Measurements from ENCODE around the gene MYMK. TPM values are rescaled to one million over a fixed set of nuclear protein-coding genes. Genes with fewer than 3 reads are reported as not detected.

The MYMK gene
- total RNA-seq, 4 donors from 2014 or later = not detected

- DNase-seq (ENCODE audit: low spot score) (no peak), ATAC-seq (ENCODE audit: low FRiP score) (no peak)
- TF ChIP-seq, protein P1, sequence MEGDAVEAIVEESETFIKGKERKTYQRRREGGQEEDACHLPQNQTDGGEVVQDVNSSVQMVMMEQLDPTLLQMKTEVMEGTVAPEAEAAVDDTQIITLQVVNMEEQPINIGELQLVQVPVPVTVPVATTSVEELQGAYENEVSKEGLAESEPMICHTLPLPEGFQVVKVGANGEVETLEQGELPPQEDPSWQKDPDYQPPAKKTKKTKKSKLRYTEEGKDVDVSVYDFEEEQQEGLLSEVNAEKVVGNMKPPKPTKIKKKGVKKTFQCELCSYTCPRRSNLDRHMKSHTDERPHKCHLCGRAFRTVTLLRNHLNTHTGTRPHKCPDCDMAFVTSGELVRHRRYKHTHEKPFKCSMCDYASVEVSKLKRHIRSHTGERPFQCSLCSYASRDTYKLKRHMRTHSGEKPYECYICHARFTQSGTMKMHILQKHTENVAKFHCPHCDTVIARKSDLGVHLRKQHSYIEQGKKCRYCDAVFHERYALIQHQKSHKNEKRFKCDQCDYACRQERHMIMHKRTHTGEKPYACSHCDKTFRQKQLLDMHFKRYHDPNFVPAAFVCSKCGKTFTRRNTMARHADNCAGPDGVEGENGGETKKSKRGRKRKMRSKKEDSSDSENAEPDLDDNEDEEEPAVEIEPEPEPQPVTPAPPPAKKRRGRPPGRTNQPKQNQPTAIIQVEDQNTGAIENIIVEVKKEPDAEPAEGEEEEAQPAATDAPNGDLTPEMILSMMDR (IDR thresholded peaks at IDR 0.05) = no peak
Observed at GRCh38 chr9:133474853-133475252, 49.9 kb downstream of the MYMK start.

DNA sequence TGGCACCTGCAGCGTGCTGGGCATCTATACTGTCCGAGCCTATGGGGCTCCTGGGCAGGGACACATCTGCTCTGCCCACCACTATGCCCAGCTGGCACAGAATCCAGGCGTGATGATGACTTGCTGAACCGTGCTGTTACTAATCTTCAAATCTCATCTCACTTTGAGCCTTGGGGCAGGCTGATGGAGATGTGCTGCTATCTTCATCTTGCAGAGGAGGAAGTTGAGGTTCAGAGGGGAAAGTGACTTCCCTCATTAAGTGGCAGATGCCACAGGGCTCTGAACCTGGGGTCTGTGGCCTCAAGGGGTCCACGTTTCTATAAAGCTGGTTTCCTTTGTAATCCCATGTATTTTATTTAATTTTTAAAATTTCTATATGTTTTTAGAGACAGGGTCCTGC is 50.5 kb downstream of the MYMK start:
- DNase-seq (ENCODE audit: low spot score) (no peak), ATAC-seq (ENCODE audit: low FRiP score) (no peak)
- TF ChIP-seq, protein P1 (IDR thresholded peaks at IDR 0.05) = no peak

DNA sequence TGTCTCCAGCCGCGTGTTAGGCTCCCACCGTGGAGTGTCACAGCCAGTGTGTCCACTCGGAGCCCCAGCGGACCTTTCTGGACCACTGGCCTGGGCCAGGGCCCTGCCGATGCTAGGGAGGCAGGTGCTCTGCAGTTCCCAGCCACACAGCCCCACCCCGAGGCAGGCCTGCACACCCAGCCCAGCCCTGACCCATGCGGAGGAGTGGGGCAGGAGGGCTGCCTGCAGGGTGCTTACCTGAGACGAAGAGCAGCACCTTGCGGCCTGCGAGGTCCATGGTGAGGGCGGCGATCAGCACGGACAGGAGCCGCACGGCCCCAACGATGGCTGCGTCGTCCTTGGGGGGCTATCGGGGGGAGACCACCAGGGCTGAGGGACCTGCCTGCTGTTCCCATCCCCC is 51.0 kb downstream of the MYMK start:
- ATAC-seq (ENCODE audit: low FRiP score) (no peak), DNase-seq (ENCODE audit: low spot score) (no peak)
- TF ChIP-seq, protein P1 (IDR thresholded peaks at IDR 0.05) = no peak

DNA sequence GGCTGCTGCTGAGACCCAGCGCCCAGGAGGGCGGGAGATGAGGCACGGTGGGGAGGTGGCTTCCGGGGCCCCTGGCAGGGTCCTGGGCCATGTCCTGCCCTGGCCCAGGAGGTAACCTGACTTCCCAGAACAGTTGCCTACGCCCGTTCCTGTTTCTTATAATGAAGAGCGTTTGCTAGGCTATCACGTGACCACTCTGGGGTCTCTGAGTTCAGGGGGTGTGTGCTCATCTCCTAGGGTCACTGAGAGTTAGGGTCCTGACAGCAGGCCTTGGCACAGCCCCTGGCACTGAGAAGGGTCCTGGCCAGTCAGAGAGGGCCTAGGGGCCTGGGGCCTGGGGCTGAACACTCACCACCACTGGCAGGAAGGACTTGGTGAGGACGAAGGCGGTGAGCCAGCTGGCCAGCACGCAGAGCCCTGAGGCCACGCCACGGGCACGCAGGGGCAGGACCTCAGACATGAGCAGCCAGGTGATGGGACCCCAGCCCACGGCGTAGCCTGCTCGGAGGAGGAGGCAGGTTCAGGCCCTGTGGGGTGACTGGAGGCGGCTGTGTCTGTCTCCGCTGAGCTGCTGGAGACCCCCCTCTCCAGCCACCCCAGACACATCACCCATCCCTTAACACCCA is 51.9 kb downstream of the MYMK start:
- no peak for ATAC-seq (ENCODE audit: low FRiP score)
- no peak for DNase-seq (ENCODE audit: low spot score)
- TF ChIP-seq, protein P1 (IDR thresholded peaks at IDR 0.05) = no peak

DNA sequence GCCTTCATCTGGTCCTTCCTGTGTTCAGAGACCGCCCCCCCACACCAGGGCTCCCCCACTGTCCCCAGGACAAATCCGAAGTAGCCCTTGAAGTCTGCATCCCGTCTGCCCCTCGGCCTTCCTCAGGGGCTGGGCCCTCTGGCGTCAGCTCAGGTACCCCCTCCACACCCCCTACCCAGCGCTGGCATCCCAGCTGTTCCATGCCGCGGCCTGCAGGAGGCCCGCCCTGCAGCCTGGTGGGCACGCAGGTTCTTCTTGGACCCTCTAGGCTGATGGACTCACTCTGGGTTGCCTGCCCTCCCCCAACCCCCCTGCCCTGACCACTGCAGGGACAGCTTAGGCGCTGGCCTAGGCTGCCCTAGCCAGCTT is 52.5 kb downstream of the MYMK start:
- no peak for DNase-seq (ENCODE audit: low spot score)
- ATAC-seq (ENCODE audit: low FRiP score) = no peak
- TF ChIP-seq, protein P1 (IDR thresholded peaks at IDR 0.05) = no peak

GRCh38 chr9:133471551-133472276 is 53.0 kb downstream of the MYMK start:
- ATAC-seq (ENCODE audit: low FRiP score) (no peak), DNase-seq (ENCODE audit: low spot score) (no peak)
- TF ChIP-seq, protein P1 (IDR thresholded peaks at IDR 0.05) = no peak

DNA sequence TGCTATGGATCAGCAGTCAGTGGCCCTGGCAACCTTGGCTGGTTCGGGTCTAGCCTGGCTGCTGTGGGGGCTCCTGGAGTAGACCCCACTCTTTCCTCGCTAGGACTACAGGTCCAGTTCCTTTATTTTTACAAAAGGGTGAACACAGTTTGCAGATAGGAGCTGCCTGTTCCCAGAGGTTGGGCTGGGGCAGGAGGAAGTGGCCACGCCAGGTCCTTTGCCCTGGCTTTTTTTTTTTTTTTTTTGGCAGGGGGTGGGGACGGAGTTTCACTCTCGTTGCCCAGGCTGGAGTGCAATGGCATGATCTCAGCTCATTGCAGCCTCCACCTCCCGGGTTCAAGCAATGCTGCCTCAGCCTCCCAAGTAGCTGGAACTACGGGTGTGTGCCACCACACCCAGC is 53.8 kb downstream of the MYMK start:
- TF ChIP-seq, protein P1 (IDR thresholded peaks at IDR 0.05) = no peak
- ATAC-seq (ENCODE audit: low FRiP score) (no peak), DNase-seq (ENCODE audit: low spot score) (no peak)

Data from omental fat pad (tissue), 4 donors.